HCT116 (cell line): Measurements from ENCODE around the gene FAM163B. TPM values are rescaled to one million over a fixed set of nuclear protein-coding genes. Genes with fewer than 3 reads are reported as not detected.

Experiments
- ATAC-seq: fragments of 200-7000 bp; cut with Tn5 transposase; 2 replicates; pipeline ENCODE4 v1.9.1; 2020; ENCODE audit warnings: mild to moderate bottlenecking, moderate library complexity
- BruUV-seq: library from RNA; stranded (reverse); fragments of 400-500 nt; replicated peaks from 2 replicates; lab custom pipeline; 2021; lab: Mats Ljungman, UMichigan
- CTCF ChIA-PET: fragments of 300-600 bp; sonication (Branson Sonifier 250); formaldehyde crosslinking; loops from one replicate; lab custom pipeline; 2021; ENCODE audit warnings: antibody characterized with exemption; lab: Charles Lee
- POLR2A ChIA-PET: fragments of 300-600, 350-600 bp; sonication (Branson Sonifier 250); formaldehyde crosslinking; loops from one replicate; lab custom pipeline; 2021; ENCODE audit warnings: antibody characterized with exemption; lab: Charles Lee
- RAD21 ChIA-PET, 2 experiments: fragments of 300-600 bp; sonication (Branson Sonifier 250); formaldehyde crosslinking; loops; one replicate each; lab custom pipeline; 2023; ENCODE audit warnings: low total read pairs in 2 of 2; ENCODE audit not compliant: uncharacterized antibody in 2 of 2, unreplicated experiment in 2 of 2, low non-redundant PET in 1 of 2; lab: Charles Lee
- DNase-seq: peaks from one replicate; pipeline ENCODE4 v3.0.0-alpha.2; 2010; ENCODE audit warnings: low read depth, low spot score
- H2AFZ ChIP-seq: fragments of 200-600 bp; shearing (Covaris generic), sonication (generic); 2 replicates; pipeline ENCODE4 v1.6.1; 2017; ENCODE audit warnings: low read depth, mixed run types, mixed read lengths, antibody characterized with exemption, low read length; ENCODE audit not compliant: poor library complexity, severe bottlenecking
- H3K27ac ChIP-seq: 2 replicates; pipeline ENCODE4 v1.5.1; 2012; ENCODE audit warnings: low read depth, low read length
- H3K27me3 ChIP-seq: fragments of 200-600 bp; sonication (generic); 2 replicates; pipeline ENCODE4 v1.6.1; 2016; ENCODE audit warnings: mixed run types, low read length, mixed read lengths; ENCODE audit not compliant: insufficient read depth
- H3K36me3 ChIP-seq, 2 experiments: fragments of 200-500 bp in 1 of 2; fragments of 200-600 bp in 1 of 2; sonication (Bioruptor generic) in 1 of 2; sonication (generic) in 1 of 2; 2 replicates each; pipeline versions ENCODE4 v1.5.1 to v1.6.1; 2014 to 2016; ENCODE audit warnings: low read length in 2 of 2, inconsistent platforms in 1 of 2, mixed read lengths in 1 of 2, mixed run types in 1 of 2; ENCODE audit not compliant: insufficient read depth in 2 of 2, control insufficient read depth in 1 of 2
- H3K4me1 ChIP-seq, 2 experiments: fragments of 200-600 bp in 1 of 2; sonication (generic) in 1 of 2; 2 replicates each; pipeline versions ENCODE4 v1.5.1 to v1.6.1; 2012 to 2017; ENCODE audit warnings: low read length in 2 of 2, inconsistent platforms in 1 of 2, mild to moderate bottlenecking in 1 of 2, mixed read lengths in 1 of 2, mixed run types in 1 of 2, moderate library complexity in 1 of 2; ENCODE audit not compliant: insufficient read depth in 2 of 2, control insufficient read depth in 1 of 2
- H3K4me2 ChIP-seq: fragments of 200-600 bp; sonication (generic); 2 replicates; pipeline ENCODE4 v1.6.1; 2017; ENCODE audit warnings: mixed run types, low read length, mixed read lengths
- H3K4me3 ChIP-seq, 2 experiments: fragments of 200-600 bp in 1 of 2; sonication (generic) in 1 of 2; replicated peaks in 1 of 2; 2 replicates each; pipeline ENCODE4 v1.5.1; 2011 to 2016; ENCODE audit warnings: low read length in 2 of 2, control low read depth in 1 of 2, low read depth in 1 of 2, mild to moderate bottlenecking in 1 of 2, mixed read lengths in 1 of 2, mixed run types in 1 of 2
- H3K79me2 ChIP-seq: fragments of 200-600 bp; sonication (generic); 2 replicates; pipeline ENCODE4 v1.6.1; 2017; ENCODE audit warnings: mild to moderate bottlenecking, mixed run types, low read length, moderate library complexity, mixed read lengths; ENCODE audit not compliant: insufficient read depth
- H3K9ac ChIP-seq: fragments of 200-600 bp; sonication (generic); 2 replicates; pipeline ENCODE4 v1.6.1; 2016; ENCODE audit warnings: low read length, mixed read lengths
- H3K9me2 ChIP-seq: fragments of 200-600 bp; sonication (generic), shearing (Covaris generic); 2 replicates; pipeline ENCODE4 v1.6.1; 2017; ENCODE audit warnings: mixed run types, mild to moderate bottlenecking, moderate library complexity; ENCODE audit not compliant: insufficient read depth
- H3K9me3 ChIP-seq, 2 experiments: fragments of 200-500 bp in 1 of 2; fragments of 200-600 bp in 1 of 2; sonication (Bioruptor generic) in 1 of 2; sonication (generic) in 1 of 2; 2 replicates each; pipeline ENCODE4 v1.6.1; 2014 to 2017; ENCODE audit warnings: low read length in 2 of 2, mixed read lengths in 2 of 2, inconsistent platforms in 1 of 2, low read depth in 1 of 2, mild to moderate bottlenecking in 1 of 2, mixed run types in 1 of 2, moderate library complexity in 1 of 2; ENCODE audit not compliant: control insufficient read depth in 1 of 2, insufficient read depth in 1 of 2
- H4K20me1 ChIP-seq: fragments of 200-600 bp; sonication (generic), shearing (Covaris generic); 2 replicates; pipeline ENCODE4 v1.6.1; 2017; ENCODE audit warnings: mixed run types, mild to moderate bottlenecking, moderate library complexity; ENCODE audit not compliant: insufficient read depth
- ATF3 ChIP-seq: IDR thresholded peaks from 2 replicates; pipeline ENCODE4 v1.6.1; 2012
- CBX3 ChIP-seq: IDR thresholded peaks from 2 replicates; pipeline ENCODE4 v1.6.1; 2012; ENCODE audit warnings: low read depth
- CEBPB ChIP-seq: IDR thresholded peaks from 2 replicates; pipeline ENCODE4 v1.6.1; 2012; ENCODE audit warnings: low read depth
- EZH2 ChIP-seq: fragments of 200-600 bp; sonication (generic); IDR thresholded peaks from 2 replicates; pipeline ENCODE4 v1.6.1; 2017; ENCODE audit warnings: antibody characterized with exemption, mixed run types
- EZH2phosphoT487 ChIP-seq: fragments of 200-600 bp; IDR thresholded peaks from 2 replicates; pipeline ENCODE4 v1.6.1; 2018; ENCODE audit warnings: antibody characterized with exemption, borderline replicate concordance
- FOSL1 ChIP-seq: IDR thresholded peaks from 2 replicates; pipeline ENCODE4 v1.6.1; 2012; ENCODE audit warnings: low read depth
- MAX ChIP-seq: IDR thresholded peaks from 2 replicates; pipeline ENCODE4 v1.6.1; 2012
- POLR2A ChIP-seq: IDR thresholded peaks from 2 replicates; pipeline ENCODE4 v1.7.0; 2011; ENCODE audit warnings: borderline replicate concordance; ENCODE audit not compliant: insufficient read depth, insufficient read length; ENCODE audit errors: extremely low read depth
- RAD21 ChIP-seq: IDR thresholded peaks from 2 replicates; pipeline ENCODE4 v1.6.1; 2012; ENCODE audit warnings: low read depth, mild to moderate bottlenecking
- REST ChIP-seq: IDR thresholded peaks from 2 replicates; pipeline ENCODE4 v1.6.1; 2012; ENCODE audit warnings: low read depth
- SIN3A ChIP-seq: IDR thresholded peaks from 2 replicates; pipeline ENCODE4 v1.6.1; 2012; ENCODE audit warnings: low read depth
- SP1 ChIP-seq: IDR thresholded peaks from 2 replicates; pipeline ENCODE4 v1.6.1; 2012; ENCODE audit warnings: low read depth
- SRF ChIP-seq: IDR thresholded peaks from 2 replicates; pipeline ENCODE4 v1.6.1; 2012; ENCODE audit warnings: low read depth
- TCF7L2 ChIP-seq: IDR thresholded peaks from 2 replicates; pipeline ENCODE4 v1.7.0; 2011; ENCODE audit warnings: borderline replicate concordance, inconsistent platforms; ENCODE audit not compliant: insufficient read depth, insufficient read length; ENCODE audit errors: extremely low read depth
- YY1 ChIP-seq: IDR thresholded peaks from 2 replicates; pipeline ENCODE4 v1.6.1; 2011; ENCODE audit warnings: low read length, low read depth, moderate library complexity, mild to moderate bottlenecking; ENCODE audit not compliant: insufficient replicate concordance; ENCODE audit errors: extremely low read depth
- ZBTB33 ChIP-seq: IDR thresholded peaks from 2 replicates; pipeline ENCODE4 v1.6.1; 2011; ENCODE audit warnings: mild to moderate bottlenecking, low read length, moderate library complexity; ENCODE audit not compliant: insufficient replicate concordance; ENCODE audit errors: extremely low read depth
- ZFX ChIP-seq: fragments of 450-650 bp; IDR thresholded peaks from 2 replicates; pipeline ENCODE4 v1.6.1; 2017
- intact Hi-C: fragments of 100-400 bp; cut with micrococcal nuclease; formaldehyde crosslinking; loops from 2 replicates; pipeline ENCODE4 v1.10.0; 2022
- total RNA-seq: library from RNA; stranded (reverse); gene quantifications from one replicate; pipeline ENCODE4 v1.2.1, GENCODE V29; 2021; ENCODE audit not compliant: unreplicated experiment

FAM163B gene
- total RNA-seq, 1 experiment from 2014 or later = not detected

GRCh38 chr9:133621725-133622267 lies 12.6 kb upstream of the FAM163B start:
- Histone ChIP-seq H3K4me1 (no peaks in the 10 kb centered on the region), H3K27me3 (peaks cover 62% of the 10 kb centered on the region), H3K36me3 (no peaks in the 10 kb centered on the region), H3K4me2 (no peak overlapping the region), H3K9me3 (no peaks in the 10 kb centered on the region), H3K9ac (no peak overlapping the region), H3K4me3 (no peak overlapping the region), H2AFZ (no peak overlapping the region), H3K27ac (no peak overlapping the region), H3K9me2 (no peaks in the 10 kb centered on the region), H3K79me2 (no peaks in the 10 kb centered on the region), H4K20me1 (no peaks in the 10 kb centered on the region)
- no peak for ATAC-seq
- ChIA-PET POLR2A (no interaction called here), RAD21 (no interaction called here), CTCF (no interaction called here)
- no peak for DNase-seq
- intact Hi-C loops = no loop called here
- no peak for TF ChIP-seq TCF7L2
- TF ChIP-seq YY1 = no peak
- TF ChIP-seq EZH2 = no peak
- no peak for TF ChIP-seq SP1
- no peak for TF ChIP-seq REST
- TF ChIP-seq EZH2phosphoT487 = no peak
- no peak for TF ChIP-seq SIN3A
- no peak for TF ChIP-seq ATF3
- TF ChIP-seq POLR2A = no peak
- TF ChIP-seq RAD21 = no peak
- TF ChIP-seq CBX3 = no peak
- TF ChIP-seq SRF = no peak
- no peak for TF ChIP-seq ZFX
- TF ChIP-seq FOSL1 = no peak
- no peak for TF ChIP-seq ZBTB33
- TF ChIP-seq CEBPB = no peak
- no peak for TF ChIP-seq MAX
- no TSS peak for BruUV-seq
